NCI-H510A treated with DMSO at 0.1 percent for 48 hours (cell line): ENCODE measurements around the gene OR10A5.
"Not testable (repeated sequence)": the region's sequence is repeated elsewhere in the genome, so short reads cannot be mapped to it uniquely, and the experiment has no call there.

Experiments
- DNase-seq: peaks from one replicate; lab custom pipeline; 2025; lab: John Stamatoyannopoulos, UW

The OR10A5 gene, protein sequence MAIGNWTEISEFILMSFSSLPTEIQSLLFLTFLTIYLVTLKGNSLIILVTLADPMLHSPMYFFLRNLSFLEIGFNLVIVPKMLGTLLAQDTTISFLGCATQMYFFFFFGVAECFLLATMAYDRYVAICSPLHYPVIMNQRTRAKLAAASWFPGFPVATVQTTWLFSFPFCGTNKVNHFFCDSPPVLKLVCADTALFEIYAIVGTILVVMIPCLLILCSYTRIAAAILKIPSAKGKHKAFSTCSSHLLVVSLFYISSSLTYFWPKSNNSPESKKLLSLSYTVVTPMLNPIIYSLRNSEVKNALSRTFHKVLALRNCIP

DNA sequence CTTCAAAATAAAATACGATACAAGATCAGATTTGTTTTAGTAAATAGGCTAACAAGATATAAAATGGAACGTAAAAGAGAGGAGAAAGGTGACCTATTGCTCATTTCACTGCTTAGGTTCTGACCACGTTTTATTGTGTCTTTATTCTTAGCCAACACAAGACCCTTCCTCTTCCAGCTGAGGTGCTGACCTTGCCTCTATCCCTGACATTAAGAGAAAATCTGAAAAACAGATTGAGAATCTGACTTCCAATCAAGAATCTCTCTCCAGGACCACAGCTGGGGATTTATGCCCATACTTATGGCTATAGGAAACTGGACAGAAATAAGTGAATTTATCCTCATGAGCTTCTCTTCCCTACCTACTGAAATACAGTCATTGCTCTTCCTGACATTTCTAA lies at the start of gene OR10A5:
Gene OR10A5 (plus strand): TSS at position 301 of the 400 bp plus-strand sequence. CDS start 0 bp downstream, at position 301.
- DNase-seq, result no peak

DNA sequence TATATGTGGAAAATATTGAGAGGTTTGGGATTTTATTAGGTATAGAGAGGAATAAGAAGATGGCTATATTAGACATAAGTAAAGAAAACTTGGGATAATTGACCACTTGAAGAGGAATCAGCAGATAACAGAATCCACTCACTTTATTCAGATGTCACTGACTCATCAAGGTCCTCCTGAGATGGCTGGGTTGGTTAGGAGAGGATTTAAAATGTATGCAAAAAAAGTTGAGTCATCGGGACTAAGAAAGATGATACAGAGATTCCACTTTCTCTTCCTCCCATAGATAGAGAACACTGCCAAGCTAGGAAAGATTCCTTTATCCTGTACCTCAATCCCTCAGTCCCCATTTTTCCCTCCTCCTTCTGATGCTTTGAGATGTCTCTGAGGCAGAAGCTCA lies 46.1 kb upstream of the OR10A5 start, which contains the start of gene OR6A2:
Gene OR6A2 (minus strand): TSS at position 288 of the 400 bp plus-strand sequence. CDS start 3,981 bp downstream, outside the sequence.
- DNase-seq, result no peak

DNA sequence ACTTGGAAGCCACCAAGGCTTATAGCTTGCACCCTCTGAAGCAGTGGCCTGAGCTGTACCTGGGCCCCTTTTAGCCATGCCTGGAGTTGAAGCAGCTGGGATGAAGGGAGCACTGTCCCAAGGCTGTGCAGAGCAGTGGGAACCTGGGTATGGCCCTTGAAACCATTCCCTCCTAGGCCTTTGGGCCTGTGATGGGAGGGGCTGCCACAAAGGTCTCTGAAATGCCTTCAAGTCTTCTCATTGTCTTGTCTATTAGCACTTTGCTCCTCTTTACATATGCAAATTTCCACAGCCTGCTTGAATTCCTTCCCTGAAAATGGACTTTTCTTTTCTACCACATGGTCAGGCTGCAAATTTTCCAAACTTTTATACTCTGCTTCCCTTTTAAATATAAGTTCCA lies 44.4 kb upstream of the OR10A5 start:
- not testable (repeated sequence) for DNase-seq

DNA sequence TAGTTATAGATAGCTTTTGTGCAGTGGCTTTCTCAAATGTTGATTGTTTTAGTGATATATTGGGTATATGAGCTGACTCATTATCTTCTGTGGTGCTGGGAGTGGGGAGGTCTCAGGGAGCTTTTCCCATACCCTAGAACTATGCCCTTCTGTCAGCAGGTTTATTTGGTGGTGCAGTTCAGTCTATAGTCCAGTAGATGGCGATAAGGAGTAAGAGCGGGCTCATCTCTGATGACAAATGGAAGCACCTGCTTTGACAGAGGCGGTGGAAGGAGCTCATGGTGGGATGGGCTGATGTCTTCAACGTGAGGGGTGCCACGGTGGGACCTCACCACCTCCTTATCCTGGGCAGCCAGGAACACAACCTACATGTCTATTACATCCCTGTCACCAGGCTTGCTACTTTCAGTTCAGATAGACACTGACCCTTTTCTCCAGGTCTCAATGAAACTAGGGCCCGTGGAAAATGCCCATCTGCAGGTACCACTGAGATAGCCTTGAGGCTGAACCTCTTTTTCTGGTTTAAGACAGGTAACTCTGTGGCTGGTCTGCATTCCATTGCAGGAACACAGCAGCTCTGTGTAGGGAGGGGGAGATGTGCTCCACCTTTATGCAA lies 33.0 kb upstream of the OR10A5 start:
- peak; percentile 37 for DNase-seq

DNA sequence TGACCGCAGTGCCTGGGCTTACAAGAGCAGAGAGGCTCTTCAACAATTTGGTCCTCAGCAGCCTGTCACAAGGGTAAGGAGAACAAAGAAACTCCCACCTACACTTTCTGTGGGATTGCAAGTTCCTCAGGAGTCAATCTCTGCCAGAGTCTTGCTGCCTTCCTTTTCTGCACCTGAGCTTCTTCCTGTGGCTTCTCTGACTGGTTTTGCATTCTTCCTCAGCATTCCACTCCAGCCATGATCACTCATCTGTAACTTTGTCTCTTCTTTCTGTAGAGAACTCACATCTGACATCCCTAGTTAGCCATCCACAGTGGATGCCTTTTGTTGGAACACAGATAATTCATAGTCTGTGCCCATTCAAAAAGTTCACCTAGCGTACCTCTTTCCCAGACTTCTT lies 31.8 kb upstream of the OR10A5 start:
- DNase-seq, result no peak

DNA sequence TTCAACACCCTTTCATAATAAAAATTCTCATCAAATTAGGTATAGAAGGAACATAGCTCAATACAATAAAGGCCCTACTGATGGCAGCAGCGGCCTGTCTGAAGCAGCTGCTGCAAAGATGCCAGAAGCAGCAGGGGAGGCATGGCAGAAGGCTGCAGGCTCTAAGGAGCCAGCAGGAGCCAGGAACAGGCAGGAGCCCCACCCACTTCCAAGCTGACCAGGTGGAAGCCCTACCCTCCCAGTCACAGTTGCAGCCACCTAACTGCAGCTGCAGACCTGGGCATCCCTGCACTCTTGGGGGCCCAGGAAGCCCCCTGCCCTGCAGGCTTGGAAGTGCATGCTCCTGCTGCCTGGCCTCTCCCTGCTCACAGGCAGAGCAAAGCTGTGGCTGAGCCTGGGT lies 27.8 kb upstream of the OR10A5 start:
- DNase-seq, result no peak

DNA sequence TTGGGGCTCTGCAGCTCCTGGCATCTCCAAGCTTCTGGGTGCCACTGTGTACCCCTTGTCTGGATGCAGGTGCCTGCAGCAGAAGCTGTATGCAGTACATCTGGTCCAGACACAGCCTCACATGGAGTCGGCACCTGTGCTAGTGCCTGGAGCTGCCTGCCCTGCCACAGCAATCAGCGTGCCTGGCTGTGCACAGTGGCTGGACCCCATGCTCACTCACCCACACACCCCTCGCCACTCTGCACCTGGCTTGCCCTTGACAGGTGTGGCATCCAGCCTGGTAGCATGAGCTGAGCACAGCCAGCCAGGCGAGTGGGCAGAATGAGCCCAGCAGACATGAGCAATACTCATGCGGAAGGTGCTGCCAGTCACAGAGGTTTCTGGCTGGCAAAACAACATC lies 26.5 kb upstream of the OR10A5 start:
- no peak for DNase-seq

DNA sequence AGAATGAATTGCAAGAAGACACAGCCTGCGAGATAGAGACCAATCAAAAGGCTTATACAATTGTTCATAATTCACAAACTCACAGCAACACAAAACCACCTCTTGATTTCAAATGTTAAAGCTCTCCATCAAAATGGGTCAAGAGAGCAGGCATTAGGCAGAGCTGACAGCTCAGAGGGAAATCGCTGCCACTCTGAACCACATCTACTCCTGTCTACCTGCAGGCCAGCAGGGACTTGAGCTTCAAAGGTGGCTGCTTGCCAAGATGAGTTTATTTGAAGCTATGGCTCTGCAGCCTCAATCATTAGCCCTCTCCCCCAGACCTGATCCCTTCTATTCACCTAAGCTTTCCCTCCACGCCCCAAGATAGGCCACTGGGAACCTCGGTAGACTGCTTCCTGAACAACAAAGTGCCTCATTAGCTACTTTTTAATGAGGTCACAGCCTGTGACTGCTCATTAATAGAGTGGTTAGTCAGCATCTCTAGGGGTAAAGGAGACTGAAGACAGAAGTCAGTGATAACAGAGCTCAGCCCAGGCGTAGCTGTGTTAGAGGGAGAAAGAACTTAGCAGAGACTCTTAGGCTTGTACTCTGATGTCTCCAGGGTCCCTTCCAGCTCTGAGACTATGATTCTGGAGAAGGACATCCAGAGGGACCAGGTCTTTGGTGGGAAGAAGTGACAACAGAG lies 21.2 kb upstream of the OR10A5 start:
- DNase-seq, result no peak

DNA sequence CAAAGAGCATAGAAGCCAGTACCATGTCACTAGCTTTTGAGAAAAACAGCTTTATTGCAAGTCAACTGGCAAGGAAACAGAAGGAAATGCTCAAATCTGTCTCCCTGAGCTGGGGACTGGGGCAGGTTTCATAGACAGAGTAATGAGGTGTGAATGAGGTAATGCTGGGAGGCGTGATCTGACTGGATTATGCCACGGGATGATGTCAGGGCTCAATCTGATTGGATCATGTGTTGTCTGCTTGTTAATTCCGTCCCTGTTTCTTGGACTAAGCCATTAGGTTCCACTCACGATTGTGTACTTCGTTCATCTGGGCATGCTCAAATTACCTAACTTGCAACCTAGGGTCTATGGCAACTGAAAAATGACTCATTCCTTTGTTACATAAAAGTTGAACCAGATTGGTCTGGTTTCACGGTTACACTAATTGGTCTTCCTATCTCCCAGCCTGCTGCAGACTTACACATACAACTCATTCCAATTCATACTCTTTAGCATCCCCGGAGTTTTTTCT lies 20.2 kb upstream of the OR10A5 start:
- no peak for DNase-seq

DNA sequence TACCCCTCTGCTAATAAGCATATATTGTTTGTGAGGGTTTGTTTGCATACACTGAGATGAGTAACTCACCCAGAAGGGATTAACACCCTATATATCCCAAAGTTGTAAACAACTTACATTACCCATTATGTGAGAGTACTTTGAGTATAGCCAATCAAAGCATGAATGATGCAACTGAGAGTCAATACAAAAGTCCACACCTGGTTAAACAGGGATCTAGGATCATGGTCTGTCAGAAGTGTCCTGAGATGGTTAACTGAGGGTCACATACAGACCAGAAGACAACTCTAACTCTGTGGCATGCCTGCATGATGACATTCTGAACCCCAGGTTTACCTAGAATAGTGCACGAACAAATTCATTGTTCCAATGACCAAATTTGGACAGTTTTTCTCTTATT lies 17.4 kb upstream of the OR10A5 start:
- no peak for DNase-seq

DNA sequence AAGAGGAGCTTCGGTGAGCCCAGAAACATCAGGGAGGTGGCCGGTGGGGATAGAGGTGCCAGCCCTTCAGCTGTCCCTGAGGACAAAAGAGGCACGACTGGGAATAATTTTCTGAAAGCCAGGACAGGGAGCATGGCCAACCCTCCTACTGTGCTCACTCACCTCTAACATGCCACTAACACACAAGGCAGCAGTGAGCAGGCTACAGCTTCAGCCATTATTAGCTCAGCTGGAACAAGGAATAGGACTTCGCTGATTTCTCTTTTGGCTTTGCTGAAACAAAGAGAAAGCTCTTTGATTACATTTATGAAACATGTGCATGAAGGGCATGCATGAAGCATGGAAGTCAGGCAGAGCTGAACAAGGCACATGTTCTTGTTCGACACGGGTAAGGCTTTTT lies 12.1 kb upstream of the OR10A5 start:
- DNase-seq, result no peak

DNA sequence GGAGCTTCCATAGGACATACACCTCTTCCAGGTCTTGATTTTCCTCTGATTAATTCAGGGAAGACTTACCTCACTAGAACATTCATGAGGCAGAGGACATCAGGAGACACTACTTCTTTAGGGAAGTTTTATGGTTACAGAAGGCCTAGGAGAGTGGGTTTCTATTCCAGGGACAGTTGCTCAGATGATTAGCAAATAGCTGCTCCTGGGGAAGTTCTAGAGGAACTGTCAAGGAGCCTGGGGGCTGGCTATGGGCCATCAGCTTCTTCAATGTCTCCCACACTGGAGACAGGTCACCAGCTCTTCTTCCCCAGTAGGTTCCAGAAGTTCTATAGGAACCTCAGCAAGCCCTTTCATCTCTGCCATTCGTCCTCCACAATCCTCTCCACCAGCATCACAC lies 11.5 kb upstream of the OR10A5 start:
- DNase-seq, result no peak

DNA sequence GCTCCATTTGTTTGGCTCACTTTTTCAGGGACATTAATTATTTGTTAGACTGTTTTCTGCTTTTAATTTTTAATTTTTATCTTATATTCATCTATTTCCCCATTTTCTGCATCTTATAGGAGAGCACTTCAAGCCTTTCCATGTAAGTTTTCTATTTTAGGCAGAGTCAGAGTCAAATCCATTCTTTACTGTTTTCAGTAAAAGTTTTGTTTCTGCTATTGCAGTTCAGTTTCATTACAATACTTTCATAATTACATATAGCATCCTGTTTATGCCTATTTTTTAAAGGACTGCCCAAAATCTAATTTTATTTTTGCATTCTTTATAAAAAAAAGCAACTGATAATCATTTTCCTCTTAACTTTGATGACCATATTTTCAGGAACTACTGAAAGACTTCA lies 3.8 kb upstream of the OR10A5 start:
- DNase-seq, result no peak

DNA sequence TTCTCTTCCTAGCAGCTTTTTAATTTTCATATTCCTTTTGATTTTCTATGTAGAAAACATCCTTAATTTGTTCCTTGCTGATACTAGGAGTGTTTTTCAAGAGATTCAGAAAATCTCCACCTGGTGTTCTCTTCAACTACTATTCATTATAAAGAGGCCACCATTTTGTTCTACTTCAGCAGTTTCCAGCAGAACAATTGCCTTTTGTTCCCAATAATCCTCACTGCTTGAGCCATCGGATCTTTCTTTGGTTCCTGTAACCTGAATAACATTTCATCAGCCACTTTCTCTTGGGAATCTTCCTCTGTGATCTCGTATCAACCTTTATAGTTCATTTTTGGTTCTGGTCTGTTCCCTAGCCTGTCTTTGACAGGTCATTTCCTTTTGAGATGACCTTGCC lies 1.8 kb upstream of the OR10A5 start:
- peak; percentile 16 for DNase-seq

DNA sequence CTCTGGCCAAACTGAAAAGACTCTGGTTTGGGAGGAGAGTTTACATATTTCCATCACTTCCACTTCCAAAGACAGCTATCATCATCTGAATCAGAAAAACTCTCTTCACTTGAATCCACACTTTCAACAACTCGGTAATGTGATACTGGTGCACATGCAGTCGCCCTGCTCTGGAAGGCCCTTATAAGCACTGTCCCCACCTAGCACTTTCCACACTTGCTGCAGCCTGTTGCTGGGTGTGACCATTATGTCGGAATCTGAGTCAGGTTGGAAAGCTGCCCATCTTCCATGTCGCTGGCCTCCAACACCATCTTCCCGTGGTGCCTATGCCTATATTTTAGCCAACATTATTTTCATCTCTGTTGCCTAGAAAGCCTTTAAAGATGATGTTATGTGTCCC lies 1.1 kb upstream of the OR10A5 start:
- peak; percentile 32 for DNase-seq

DNA sequence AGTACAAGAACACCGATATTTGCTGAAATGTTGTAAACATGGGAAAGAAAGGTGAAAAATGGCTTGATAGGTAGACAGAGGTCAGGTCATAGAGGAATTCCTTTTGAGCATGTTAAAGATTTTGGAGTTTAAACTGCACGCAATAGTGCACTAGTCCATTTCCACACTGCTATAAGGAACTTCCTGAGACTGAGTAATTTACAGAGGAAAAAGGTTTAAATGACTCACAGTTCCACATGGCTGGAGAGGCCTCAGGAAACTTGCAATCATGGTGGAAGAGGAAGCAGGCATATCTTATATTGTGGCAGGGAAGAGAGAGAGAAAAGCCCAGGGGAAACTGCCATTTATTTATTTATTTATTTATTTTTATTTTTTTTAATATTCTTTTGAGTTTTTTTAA lies 5.0 kb downstream of the OR10A5 start:
- no peak for DNase-seq

DNA sequence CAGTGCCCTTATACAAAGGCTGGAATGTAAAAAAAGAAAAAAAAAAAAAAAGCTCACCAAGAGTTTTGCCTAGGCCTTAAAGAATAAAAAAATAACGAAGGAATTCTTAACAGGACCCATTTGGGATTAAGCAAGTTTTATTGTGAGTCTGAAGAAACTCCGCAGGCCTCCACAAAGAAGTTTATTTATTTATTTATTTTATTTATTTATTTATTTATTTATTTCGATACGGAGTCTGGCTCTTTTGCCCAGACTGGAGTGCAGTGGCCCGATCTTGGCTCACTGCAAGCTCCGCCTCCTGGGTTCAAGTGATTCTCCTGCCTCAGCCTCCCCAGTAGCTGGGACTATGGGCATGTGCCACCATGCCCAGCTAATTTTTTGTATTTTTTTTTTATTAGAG lies 9.3 kb downstream of the OR10A5 start:
- not testable (repeated sequence) for DNase-seq

DNA sequence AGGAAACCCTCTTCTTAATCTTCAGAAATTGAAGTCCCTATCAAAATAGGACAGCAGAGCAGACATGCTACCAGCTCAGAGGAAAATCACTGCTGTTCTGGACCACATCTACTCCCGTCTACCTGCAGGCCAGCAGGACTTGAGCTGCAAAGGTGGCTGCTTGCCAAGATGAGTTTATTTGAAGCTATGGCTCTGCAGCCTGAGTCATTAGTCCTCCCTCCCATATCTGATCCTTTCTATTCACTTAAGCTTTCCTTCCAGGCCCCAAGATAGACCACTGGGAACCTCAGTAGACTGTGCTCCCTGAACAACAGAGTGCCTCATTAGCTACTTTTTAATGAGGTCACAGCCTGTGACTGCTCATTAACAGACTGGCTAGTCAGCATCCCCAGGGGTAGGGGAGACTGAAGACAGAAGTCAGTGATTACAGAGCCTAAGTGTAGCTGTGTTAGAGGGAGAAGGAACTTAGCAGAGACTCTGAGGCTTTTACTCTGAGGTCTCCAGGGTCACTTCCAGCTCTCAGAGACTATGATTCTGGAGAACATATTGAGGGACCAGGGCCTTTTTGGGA lies 10.6 kb downstream of the OR10A5 start:
- no peak for DNase-seq

DNA sequence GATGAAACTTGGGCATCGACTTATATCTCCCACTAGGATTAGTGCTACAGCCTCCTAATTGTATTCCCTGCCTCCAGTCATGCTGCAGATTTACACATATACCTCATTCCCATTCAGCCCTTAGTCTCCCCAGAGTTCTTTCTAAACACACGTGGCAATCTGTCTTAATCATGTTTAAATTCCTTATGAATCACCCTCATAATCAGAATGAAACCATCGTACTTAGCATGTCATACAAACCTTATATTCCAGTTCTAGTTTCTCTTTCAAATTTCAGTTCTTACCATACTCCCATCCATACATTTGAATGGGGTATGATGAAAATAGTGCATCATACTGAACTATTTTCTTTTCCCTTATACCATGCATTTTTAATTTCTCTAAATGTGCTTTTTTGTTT lies 11.4 kb downstream of the OR10A5 start:
- DNase-seq, result no peak

DNA sequence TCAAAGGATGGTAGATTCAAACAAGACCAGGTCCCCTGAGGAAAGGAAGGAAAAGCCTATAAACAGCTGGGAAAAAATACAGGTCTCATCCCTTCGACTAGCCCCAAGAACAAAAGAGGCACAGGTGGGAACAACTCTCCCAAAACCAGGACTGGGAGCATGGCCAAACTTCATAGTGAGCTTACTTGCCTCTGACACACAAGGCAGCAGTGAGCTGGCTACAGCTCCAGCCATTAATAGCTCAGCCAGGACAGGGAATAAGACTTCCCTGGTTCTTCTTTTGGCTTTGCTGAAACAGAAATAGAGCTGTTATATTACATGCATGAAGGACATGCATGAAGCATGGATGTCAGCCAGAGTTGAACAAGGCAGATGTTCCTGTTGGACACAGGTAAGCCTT lies 17.5 kb downstream of the OR10A5 start, which contains the start of gene OR10A2:
Gene OR10A2 (plus strand): TSS at position 97 of the 400 bp plus-strand sequence. CDS start 6,698 bp downstream, outside the sequence.
- no peak for DNase-seq

DNA sequence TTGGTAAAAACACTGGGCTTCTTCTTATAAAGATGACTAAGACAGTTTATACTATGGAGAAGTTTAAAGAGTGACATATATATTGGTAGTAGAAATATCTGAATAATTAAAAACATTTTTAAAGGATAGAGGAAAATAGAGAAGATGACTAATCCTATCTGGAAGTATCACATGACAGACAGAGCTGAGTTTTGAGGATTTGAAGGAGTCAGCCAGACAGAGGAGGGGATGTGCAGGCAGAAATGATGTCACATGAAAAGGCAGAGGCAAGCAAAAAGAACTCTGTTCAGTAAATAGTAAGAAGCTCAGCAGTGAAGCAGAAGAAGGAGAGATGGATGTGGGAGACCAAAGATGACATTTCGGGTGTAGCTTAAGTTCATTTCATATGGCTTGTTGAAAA lies 19.0 kb downstream of the OR10A5 start:
- no peak for DNase-seq

DNA sequence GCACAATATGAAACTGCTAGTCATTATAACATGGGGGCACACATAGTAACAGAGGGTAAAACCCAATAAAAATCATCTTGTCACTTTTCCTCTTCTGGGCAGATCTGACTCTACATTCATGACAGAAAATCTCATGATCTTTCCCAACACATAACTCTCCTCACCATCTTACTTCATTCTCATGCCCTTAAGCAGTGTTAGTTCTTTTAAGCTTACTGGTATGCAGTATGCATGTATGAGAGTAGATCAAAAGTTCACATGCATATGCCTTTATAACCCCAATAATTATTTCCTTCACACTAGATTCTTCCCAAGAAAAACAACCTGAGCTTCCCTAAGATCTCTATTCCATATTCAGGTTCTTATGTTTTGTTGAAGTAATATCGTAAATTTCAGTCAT lies 25.8 kb downstream of the OR10A5 start:
- no peak for DNase-seq
